H1 (cell line): ENCODE data around the gene NFATC4. TPM values are rescaled to one million over a fixed set of nuclear protein-coding genes. Genes with fewer than 3 reads are reported as not detected.

Source experiments
- CTCF ChIA-PET: fragments of 300-600 bp; sonication (Branson Sonifier 250); formaldehyde crosslinking; loops from one replicate; lab custom pipeline; 2021; ENCODE audit not compliant: partially characterized antibody; lab: Charles Lee
- POLR2A ChIA-PET: fragments of 300-600 bp; sonication (Branson Sonifier 250); formaldehyde crosslinking; loops from one replicate; lab custom pipeline; 2021; ENCODE audit warnings: inconsistent platforms; ENCODE audit not compliant: partially characterized antibody; lab: Charles Lee
- DNase-seq, 2 experiments: peaks; one replicate each; pipeline versions ENCODE4 v3.0.0 to v3.0.0-alpha.2; 2010 to 2022; ENCODE audit warnings: low spot score in 2 of 2, low read depth in 1 of 2, mixed read lengths in 1 of 2
- FAIRE-seq: peaks from 2 replicates; lab custom pipeline; 2011; peaks lifted over from hg19 to GRCh38; lab: Jason Lieb, UNC
- H2AFZ ChIP-seq: 2 replicates; pipeline ENCODE4 v1.8.1; 2012; ENCODE audit warnings: low read length, inconsistent platforms
- H2AK5ac ChIP-seq: 2 replicates; pipeline ENCODE4 v1.6.1; 2013; ENCODE audit warnings: low read depth, low read length
- H2BK120ac ChIP-seq: replicated peaks from 2 replicates; pipeline ENCODE3; 2013; ENCODE audit warnings: low read depth, low read length, inconsistent platforms
- H2BK12ac ChIP-seq: 2 replicates; pipeline ENCODE4 v1.6.1; 2013; ENCODE audit warnings: low read depth, low read length
- H2BK15ac ChIP-seq: 2 replicates; pipeline ENCODE4 v1.6.1; 2013; ENCODE audit warnings: low read length
- H2BK20ac ChIP-seq: 2 replicates; pipeline ENCODE4 v1.6.1; 2013; ENCODE audit warnings: low read length
- H2BK5ac ChIP-seq: 2 replicates; pipeline ENCODE4 v1.6.1; 2013; ENCODE audit warnings: low read depth, low read length
- H3K14ac ChIP-seq: 2 replicates; pipeline ENCODE4 v1.6.1; 2013; ENCODE audit warnings: inconsistent platforms; ENCODE audit not compliant: insufficient read length
- H3K18ac ChIP-seq: 2 replicates; pipeline ENCODE4 v1.6.1; 2013; ENCODE audit warnings: low read length; ENCODE audit errors: extremely low read depth
- H3K23ac ChIP-seq: 2 replicates; pipeline ENCODE4 v1.6.1; 2013; ENCODE audit warnings: inconsistent platforms; ENCODE audit not compliant: insufficient read length
- H3K23me2 ChIP-seq: 2 replicates; pipeline ENCODE4 v1.6.1; 2013; ENCODE audit warnings: low read depth, low read length
- H3K27ac ChIP-seq: 2 replicates; pipeline ENCODE4 v1.6.1; 2011; ENCODE audit warnings: low read depth, low read length, inconsistent platforms
- H3K27me3 ChIP-seq, 4 experiments: replicated peaks in 1 of 4; 1 replicate in 1 of 4; 2 replicates in 3 of 4; pipeline versions ENCODE4 v1.6.1 to v1.8.1; 2011 to 2013; ENCODE audit warnings: low read length in 3 of 4, mild to moderate bottlenecking in 3 of 4, inconsistent platforms in 2 of 4, mixed read lengths in 2 of 4, moderate library complexity in 1 of 4; ENCODE audit not compliant: control insufficient read depth in 3 of 4, insufficient read depth in 3 of 4; ENCODE audit errors: extremely low read depth in 1 of 4
- H3K36me3 ChIP-seq, 4 experiments: 2 replicates each; pipeline versions ENCODE4 v1.6.1 to v1.8.1; 2011 to 2013; ENCODE audit warnings: mild to moderate bottlenecking in 4 of 4, low read length in 3 of 4, moderate library complexity in 2 of 4, control low read depth in 1 of 4, inconsistent platforms in 1 of 4; ENCODE audit not compliant: insufficient read depth in 4 of 4, control insufficient read depth in 2 of 4
- H3K4ac ChIP-seq: replicated peaks from 2 replicates; pipeline ENCODE3; 2013; ENCODE audit warnings: low read length, low read depth, mixed read lengths, inconsistent platforms; ENCODE audit not compliant: insufficient read length
- H3K4me1 ChIP-seq, 4 experiments: replicated peaks in 1 of 4; 1 replicate in 1 of 4; 2 replicates in 3 of 4; pipeline versions ENCODE4 v1.6.1 to v1.8.1; 2011 to 2013; ENCODE audit warnings: low read length in 3 of 4, inconsistent platforms in 2 of 4, mixed read lengths in 1 of 4; ENCODE audit not compliant: insufficient read depth in 4 of 4, control insufficient read depth in 3 of 4
- H3K4me2 ChIP-seq, 2 experiments: 2 replicates each; pipeline versions ENCODE4 v1.6.1 to v1.8.1; 2011 to 2013; ENCODE audit warnings: low read depth in 2 of 2, low read length in 2 of 2, control low read depth in 1 of 2, inconsistent platforms in 1 of 2, mild to moderate bottlenecking in 1 of 2; ENCODE audit not compliant: insufficient read depth in 1 of 2
- H3K4me3 ChIP-seq, 4 experiments: fragments of 200-600, 300-600 bp in 1 of 4; sonication (generic), shearing (Covaris generic), sonication (Bioruptor Twin) in 1 of 4; 2 replicates each; pipeline versions ENCODE4 v1.5.1 to v1.8.1; 2011 to 2016; ENCODE audit warnings: low read length in 4 of 4, low read depth in 3 of 4, control low read depth in 2 of 4, inconsistent platforms in 2 of 4, mild to moderate bottlenecking in 2 of 4, mixed read lengths in 1 of 4, moderate library complexity in 1 of 4; ENCODE audit not compliant: insufficient read depth in 2 of 4; ENCODE audit errors: extremely low read depth in 1 of 4
- H3K56ac ChIP-seq: replicated peaks from 2 replicates; pipeline ENCODE3; 2013; ENCODE audit warnings: low read depth, mild to moderate bottlenecking, mixed read lengths, low read length, inconsistent platforms; ENCODE audit not compliant: insufficient read length
- H3K79me1 ChIP-seq: 2 replicates; pipeline ENCODE4 v1.6.1; 2013; ENCODE audit warnings: low read depth, low read length, control low read depth
- H3K79me2 ChIP-seq, 2 experiments: 2 replicates each; pipeline versions ENCODE4 v1.6.1 to v1.8.1; 2012 to 2013; ENCODE audit warnings: low read length in 2 of 2, mild to moderate bottlenecking in 2 of 2, inconsistent platforms in 1 of 2; ENCODE audit not compliant: insufficient read depth in 2 of 2, control insufficient read depth in 1 of 2
- H3K9ac ChIP-seq, 4 experiments: replicated peaks in 1 of 4; 1 replicate in 1 of 4; 2 replicates in 3 of 4; pipeline versions ENCODE4 v1.6.1 to v1.8.1; 2011 to 2013; ENCODE audit warnings: low read depth in 3 of 4, low read length in 3 of 4, control low read depth in 2 of 4, mild to moderate bottlenecking in 2 of 4, moderate library complexity in 2 of 4, inconsistent platforms in 1 of 4; ENCODE audit errors: extremely low read depth in 1 of 4
- H3K9me3 ChIP-seq, 2 experiments: 2 replicates each; pipeline versions ENCODE4 v1.6.1 to v1.8.1; 2012 to 2013; ENCODE audit warnings: mild to moderate bottlenecking in 2 of 2, moderate library complexity in 2 of 2, control low read depth in 1 of 2, inconsistent platforms in 1 of 2, low read depth in 1 of 2, low read length in 1 of 2, mixed read lengths in 1 of 2; ENCODE audit not compliant: insufficient read depth in 2 of 2
- H4K20me1 ChIP-seq, 2 experiments: replicated peaks in 1 of 2; 2 replicates each; pipeline versions ENCODE3 to v1.8.1; 2011 to 2013; ENCODE audit warnings: inconsistent platforms in 2 of 2, low read length in 2 of 2, mild to moderate bottlenecking in 1 of 2; ENCODE audit not compliant: insufficient read depth in 2 of 2, control insufficient read depth in 1 of 2
- H4K5ac ChIP-seq: 2 replicates; pipeline ENCODE4 v1.6.1; 2013; ENCODE audit warnings: low read length, low read depth, mixed read lengths, inconsistent platforms; ENCODE audit not compliant: insufficient read length
- H4K8ac ChIP-seq: 2 replicates; pipeline ENCODE4 v1.8.0; 2013; ENCODE audit warnings: mild to moderate bottlenecking, moderate library complexity, low read length, inconsistent platforms; ENCODE audit not compliant: insufficient read depth; ENCODE audit errors: extremely low read depth
- H4K91ac ChIP-seq: replicated peaks from 2 replicates; pipeline ENCODE3; 2013; ENCODE audit warnings: low read length, mixed read lengths, inconsistent platforms; ENCODE audit not compliant: insufficient read length
- ATF2 ChIP-seq: IDR thresholded peaks from 2 replicates; pipeline ENCODE4 v1.6.1; 2012; ENCODE audit warnings: low read length, inconsistent platforms
- BCL11A ChIP-seq, 2 experiments: IDR thresholded peaks; one replicate each; pipeline ENCODE4 v1.6.1; 2011; ENCODE audit warnings: low read depth in 2 of 2, low read length in 2 of 2, mild to moderate bottlenecking in 2 of 2
- CHD1 ChIP-seq: IDR thresholded peaks from 2 replicates; pipeline ENCODE4 v1.6.1; 2012; ENCODE audit warnings: low read depth, low read length, improper control_type of control experiment
- PHF8 ChIP-seq: fragments of 200-600 bp; sonication (generic); conservative IDR thresholded peaks from 2 replicates; pipeline ENCODE4 v1.7.1; 2012; ENCODE audit warnings: low read depth, mild to moderate bottlenecking, inconsistent platforms, low read length, moderate library complexity
- POLR2A ChIP-seq, 2 experiments: IDR thresholded peaks; 1 replicate in 1 of 2; 2 replicates in 1 of 2; pipeline ENCODE4 v1.6.1; 2011; ENCODE audit warnings: low read depth in 2 of 2, low read length in 2 of 2, mild to moderate bottlenecking in 2 of 2; ENCODE audit errors: control extremely low read depth in 1 of 2
- RBBP5 ChIP-seq: IDR thresholded peaks from 2 replicates; pipeline ENCODE4 v1.7.1; 2012; ENCODE audit warnings: low read depth, mild to moderate bottlenecking, inconsistent platforms, low read length, moderate library complexity, borderline replicate concordance
- RFX5 ChIP-seq: IDR thresholded peaks from 2 replicates; pipeline ENCODE4 v1.6.1; 2011; ENCODE audit warnings: low read depth, low read length, improper control_type of control experiment, borderline replicate concordance
- SRF ChIP-seq: IDR thresholded peaks from 2 replicates; pipeline ENCODE4 v1.6.1; 2011; ENCODE audit warnings: mild to moderate bottlenecking, low read depth, low read length, moderate library complexity
- TAF1 ChIP-seq: IDR thresholded peaks from 2 replicates; pipeline ENCODE4 v1.6.1; 2011; ENCODE audit warnings: mild to moderate bottlenecking, low read depth, low read length
- ZNF274 ChIP-seq: IDR thresholded peaks from 2 replicates; pipeline ENCODE4 v1.7.0; 2012; ENCODE audit warnings: low read length, borderline replicate concordance; ENCODE audit errors: extremely low read depth
- WGBS, 2 experiments: shearing (Covaris generic) in 1 of 2; methylation state at CpG; one replicate each; pipeline versions ENCODE4 v1.1.6 to v1.1.7; 2013 to 2015; ENCODE audit warnings: low lambda C conversion rate in 2 of 2, mixed read lengths in 2 of 2, inconsistent platforms in 1 of 2, low coverage in 1 of 2, missing lambda C conversion rate in 1 of 2; ENCODE audit not compliant: insufficient replicate concordance in 2 of 2, insufficient coverage in 1 of 2, insufficient read length in 1 of 2; ENCODE audit errors: extremely low coverage in 1 of 2, missing lambda C conversion rate in 1 of 2; 5-methylcytosine and 5-hydroxymethylcytosine counted together
- polyA plus RNA-seq, 7 experiments: library from polyadenylated mRNA; depleted of rRNA in 3 of 7; stranded (reverse) in 5 of 7; unstranded in 2 of 7; fragments of >200 nt in 5 of 7; fragments of 200-250 nt in 2 of 7; gene quantifications; 1 replicate in 5 of 7; 2 replicates in 1 of 7; 4 replicates in 1 of 7; pipeline versions ENCODE4 v1.2.1 to v1.2.3, GENCODE V29; 2011 to 2013; ENCODE audit warnings: missing spikeins in 2 of 7, mixed read lengths in 2 of 7
- total RNA-seq: library from RNA; stranded (reverse); fragmentation: NEBNext Ultra II Directional; extraction: Animal tissue kit (Norgen Biotek cat#: 25700); gene quantifications from 2 replicates; pipeline ENCODE4 v1.2.1, GENCODE V29; 2021

The NFATC4 gene
- total and polyA plus RNA-seq, 2 of the 8 experiments (the other 6 are each of a cell fraction or from before 2014, with no cell fraction given) = 47.3 to 50.3 TPM

GRCh38 chr14:24356208-24356607 lies 11.8 kb upstream of the NFATC4 start:
- CTCF ChIA-PET = interaction anchor here (0.6 to 4.4 kb wide), 5 partner anchors 10 to 86 kb away, joined by 3 to 23 read pairs (median 4); no protein-coding TSS in a partner anchor
- WGBS, 2 experiments = 80% methylated on average over 1 of the region's 4 CpGs; no CpG with 5 or more reads in 1 of the 2 experiments
- no peak overlapping the region for H3K56ac ChIP-seq

More at GRCh38 chr14:24356208-24356607, 11.8 kb upstream of the NFATC4 start:
- Histone ChIP-seq H3K23ac (no peak overlapping the region), H3K4me1 (no peaks in the 10 kb centered on the region), H3K79me1 (no peaks in the 10 kb centered on the region), H3K4me3 (no peak overlapping the region), H3K4me2 (no peak overlapping the region), H3K27ac (no peak overlapping the region), H3K23me2 (0 out of 2 replicates have a peak, but pooled peaks cover 2% of the 10 kb centered on the region), H2AK5ac (no peak overlapping the region), H3K4ac (no peak overlapping the region), H3K36me3 (no peaks in the 10 kb centered on the region), H2BK120ac (no peak overlapping the region), H3K18ac (no peak overlapping the region), H2BK12ac (no peak overlapping the region), H3K27me3 (peaks cover 0 to 5% (median 2%) of the 10 kb centered on the region in 4 experiments; a peak in 4 of 7 replicates), H4K8ac (no peak overlapping the region), H2BK15ac (no peak overlapping the region), H4K91ac (no peak overlapping the region), H2BK20ac (no peak overlapping the region), H4K20me1 (peaks cover 0 to 2% of the 10 kb centered on the region in 2 experiments), H3K79me2 (no peaks in the 10 kb centered on the region), H3K9ac (no peak overlapping the region), H2AFZ (no peak overlapping the region), H4K5ac (no peak overlapping the region), H2BK5ac (no peak overlapping the region), H3K14ac (no peak overlapping the region), H3K9me3 (no peaks in the 10 kb centered on the region)
- no peak for TF ChIP-seq BCL11A (IDR thresholded peaks at IDR 0.05; ENCODE audit: low read depth in 2 of 2, low read length in 2 of 2)
- no peak for TF ChIP-seq CHD1
- no peak for TF ChIP-seq ZNF274
- TF ChIP-seq RFX5 = no peak
- no peak for TF ChIP-seq ATF2
- TF ChIP-seq TAF1 = no peak
- no peak for TF ChIP-seq SRF
- no peak for TF ChIP-seq PHF8
- no peak for TF ChIP-seq POLR2A (IDR thresholded peaks at IDR 0.05; ENCODE audit: control extremely low read depth in 1 of 2, low read depth in 2 of 2, low read length in 2 of 2)
- no peak for TF ChIP-seq RBBP5
- DNase-seq (no peak), FAIRE-seq (no peak)
- POLR2A ChIA-PET = interaction anchor here (1.7 kb wide), 1 partner anchor 24 kb away, joined by 3 read pairs; no protein-coding TSS in a partner anchor
